ENCODE results near the gene TRAF3IP1. TPM values are rescaled to one million over a fixed set of nuclear protein-coding genes. Genes with fewer than 3 reads are reported as not detected.
"Not testable (repeated sequence)": the region's sequence is repeated elsewhere in the genome, so short reads cannot be mapped to it uniquely, and the experiment has no call there.

Gene TRAF3IP1
- polyA plus RNA-seq, 1 donor from 2014 or later: 6.6 TPM

DNA sequence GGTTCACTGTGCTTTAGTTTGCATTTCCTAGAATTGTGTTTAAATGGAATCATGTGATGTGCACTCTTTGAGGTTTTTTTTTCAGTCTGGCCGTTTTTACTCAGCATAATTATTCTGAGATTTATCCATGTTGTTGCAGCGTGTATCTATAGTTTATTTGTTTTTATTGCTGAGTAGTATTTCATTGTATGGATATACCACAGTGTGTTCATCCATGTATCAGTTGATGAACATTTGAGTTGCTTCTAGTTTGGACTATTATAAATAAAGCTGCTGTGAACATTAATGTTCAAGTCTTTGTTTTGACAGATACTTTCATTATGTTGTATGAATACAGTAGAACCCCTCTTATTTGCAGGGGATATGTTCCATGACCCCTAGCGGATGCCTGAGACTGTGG, 39.1 kb downstream of the TRAF3IP1 start:
- peaks cover 4 to 7% (median 4%) of the 10 kb centered on the region in 3 donors for H3K4me1 Mint-ChIP-seq
- peak overlapping the region in 1 of 3 donors; percentile 80 for H3K27ac Mint-ChIP-seq
- no peaks in the 10 kb centered on the region for H3K9me3 Mint-ChIP-seq
- H3K4me3 Mint-ChIP-seq: no peak overlapping the region
- peaks cover 11% of the 10 kb centered on the region for H3K36me3 Mint-ChIP-seq
- no peaks in the 10 kb centered on the region for H3K27me3 Mint-ChIP-seq

DNA sequence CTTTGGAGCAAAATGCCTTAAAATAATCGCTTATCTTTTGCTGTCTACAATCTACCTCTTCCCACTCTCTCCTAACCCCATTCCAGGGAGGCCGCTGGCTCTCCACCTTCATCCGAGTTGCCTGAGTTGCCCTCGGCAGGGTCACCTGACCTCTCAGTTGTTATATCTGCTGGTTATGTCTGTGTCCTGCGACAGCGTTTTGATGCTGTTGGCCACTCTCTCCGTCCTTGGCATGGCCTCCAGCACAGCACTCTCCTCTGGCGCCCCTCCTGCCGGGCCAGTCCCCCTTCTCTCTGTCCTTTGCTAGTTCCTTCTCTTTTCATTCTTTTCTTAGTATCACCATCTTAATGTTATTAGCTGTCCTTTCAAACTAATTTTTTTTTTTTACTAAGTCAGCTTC, 41.6 kb downstream of the TRAF3IP1 start:
- no peak overlapping the region for H3K4me3 Mint-ChIP-seq
- no peaks in the 10 kb centered on the region for H3K9me3 Mint-ChIP-seq
- H3K4me1 Mint-ChIP-seq: peaks cover 4 to 7% (median 4%) of the 10 kb centered on the region in 3 donors
- peaks cover 11% of the 10 kb centered on the region for H3K36me3 Mint-ChIP-seq
- no peaks in the 10 kb centered on the region for H3K27me3 Mint-ChIP-seq
- no peak overlapping the region for H3K27ac Mint-ChIP-seq

DNA sequence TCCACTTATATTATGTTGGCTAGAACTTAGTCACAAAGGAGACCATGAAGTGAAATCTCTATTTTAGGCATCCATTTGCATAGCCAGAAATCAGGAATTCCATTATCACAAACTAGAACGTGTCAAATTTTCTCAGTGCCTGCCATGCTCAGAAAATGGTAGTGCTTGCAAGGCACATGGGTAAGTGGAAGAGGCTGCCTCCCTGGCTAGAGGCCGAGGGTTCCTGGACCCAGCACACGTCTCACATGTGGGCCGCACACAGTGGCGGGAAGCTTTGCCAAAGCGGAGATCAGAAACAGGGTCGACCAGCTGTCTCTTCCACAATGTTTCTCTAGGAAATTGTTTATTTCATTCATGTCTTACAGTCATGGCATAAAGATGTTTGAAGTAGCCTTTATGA, 42.3 kb downstream of the TRAF3IP1 start:
- Mint-ChIP-seq H3K36me3 (peaks cover 11% of the 10 kb centered on the region), H3K4me1 (peaks cover 3 to 7% (median 4%) of the 10 kb centered on the region in 3 donors), H3K27ac (no peak overlapping the region), H3K9me3 (no peaks in the 10 kb centered on the region), H3K27me3 (no peaks in the 10 kb centered on the region), H3K4me3 (no peak overlapping the region)

DNA sequence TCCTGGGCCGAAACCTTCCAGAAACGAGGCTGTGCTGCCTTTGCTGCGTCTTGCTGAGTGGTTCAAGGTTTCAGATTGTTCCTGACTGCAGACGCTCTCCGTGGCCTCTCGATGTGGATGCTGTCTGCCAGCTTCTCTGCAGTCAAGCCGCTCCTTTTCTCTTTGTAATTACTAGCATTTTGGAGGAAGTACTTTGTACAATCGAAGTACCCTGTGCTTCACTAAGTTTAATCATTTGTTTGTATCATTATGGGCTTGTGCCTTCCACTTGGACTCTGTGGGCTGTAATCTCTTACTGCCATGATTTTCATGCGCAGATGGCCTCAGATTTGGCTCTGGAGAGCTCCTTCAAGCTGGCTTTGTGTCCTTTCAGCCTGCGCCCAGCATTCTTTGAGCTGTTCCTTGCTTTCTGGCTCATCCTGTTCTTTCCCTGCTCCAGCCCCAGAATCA, 49.3 kb downstream of the TRAF3IP1 start:
- no peaks in the 10 kb centered on the region for H3K9me3 Mint-ChIP-seq
- H3K27me3 Mint-ChIP-seq: no peaks in the 10 kb centered on the region
- H3K4me3 Mint-ChIP-seq: no peak overlapping the region
- H3K36me3 Mint-ChIP-seq: peaks cover 4% of the 10 kb centered on the region
- H3K27ac Mint-ChIP-seq: no peak overlapping the region
- peaks cover 0 to 3% (median 0%) of the 10 kb centered on the region in 3 donors for H3K4me1 Mint-ChIP-seq

DNA sequence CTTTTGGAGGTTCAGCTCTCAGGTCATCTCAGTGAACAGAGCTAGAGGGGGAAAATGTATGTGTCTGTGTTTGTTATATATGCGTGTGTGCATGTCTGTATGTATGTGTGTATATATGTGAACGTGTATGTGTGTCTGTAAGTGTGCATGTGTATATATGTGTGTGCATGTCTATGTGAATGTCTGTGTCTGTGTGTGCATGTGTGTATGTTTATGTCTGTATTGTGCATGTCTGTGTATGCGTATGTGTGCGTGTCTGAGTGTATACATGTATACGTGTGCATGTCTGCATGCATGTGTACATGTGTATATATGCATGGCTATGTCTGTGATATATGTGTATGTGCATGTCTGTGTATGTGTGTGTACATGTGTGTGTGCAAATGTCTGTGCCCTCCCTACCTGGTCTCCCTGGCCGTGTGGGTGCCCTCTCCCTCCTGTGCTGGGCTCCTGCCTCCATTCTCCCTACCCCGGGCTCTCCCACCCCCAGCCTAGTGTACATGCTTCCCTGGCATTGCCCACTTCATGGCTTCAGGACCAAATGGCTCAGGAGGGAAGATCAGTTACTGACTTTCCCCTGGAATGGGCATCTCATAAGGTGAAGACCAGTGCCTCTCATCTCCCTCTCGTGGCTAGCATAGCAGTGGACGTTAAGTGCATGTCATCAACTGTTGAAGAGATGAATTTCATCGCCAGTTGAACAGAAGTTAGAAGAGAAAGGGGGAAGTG, 49.9 kb downstream of the TRAF3IP1 start:
- no peak overlapping the region for H3K4me3 Mint-ChIP-seq
- H3K27ac Mint-ChIP-seq: peak overlapping the region in 1 of 3 donors; percentile 74

DNA sequence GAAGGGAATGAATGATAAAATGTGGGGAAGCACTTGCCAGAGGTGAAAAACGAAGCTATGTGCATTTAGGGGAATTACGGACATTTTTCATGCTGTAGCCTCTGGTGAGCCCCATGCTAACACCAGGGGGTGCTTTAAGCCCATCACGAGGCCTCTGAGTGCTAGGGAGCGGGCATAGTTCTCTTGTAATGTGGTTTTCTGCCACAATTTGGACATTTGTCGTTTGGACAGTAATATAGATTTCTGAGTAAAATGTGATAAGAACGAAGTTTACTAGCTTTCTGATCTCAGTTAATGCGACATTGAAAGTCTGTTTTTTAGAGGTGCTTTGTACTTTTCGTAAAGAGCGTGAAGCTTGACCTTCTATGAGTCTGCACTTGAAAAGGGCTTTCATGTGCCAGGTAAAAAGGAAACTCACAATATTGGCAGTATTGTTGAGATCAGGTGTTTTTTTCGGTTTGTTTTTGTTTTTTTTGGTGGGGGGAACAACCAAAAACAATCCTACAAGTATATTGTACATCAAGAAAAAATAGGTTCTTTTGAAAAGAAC, 50.6 kb downstream of the TRAF3IP1 start:
- no peaks in the 10 kb centered on the region for H3K9me3 Mint-ChIP-seq
- no peak overlapping the region for H3K27ac Mint-ChIP-seq
- peaks cover 5% of the 10 kb centered on the region for H3K36me3 Mint-ChIP-seq
- H3K4me1 Mint-ChIP-seq: peaks cover 0 to 3% (median 0%) of the 10 kb centered on the region in 3 donors
- no peaks in the 10 kb centered on the region for H3K27me3 Mint-ChIP-seq
- H3K4me3 Mint-ChIP-seq: no peak overlapping the region

More for the DNA sequence above, 49.9 kb downstream of the TRAF3IP1 start:
- Mint-ChIP-seq H3K9me3 (no peaks in the 10 kb centered on the region), H3K36me3 (peaks cover 5% of the 10 kb centered on the region), H3K27me3 (no peaks in the 10 kb centered on the region), H3K4me1 (peaks cover 0 to 3% (median 0%) of the 10 kb centered on the region in 3 donors)

DNA sequence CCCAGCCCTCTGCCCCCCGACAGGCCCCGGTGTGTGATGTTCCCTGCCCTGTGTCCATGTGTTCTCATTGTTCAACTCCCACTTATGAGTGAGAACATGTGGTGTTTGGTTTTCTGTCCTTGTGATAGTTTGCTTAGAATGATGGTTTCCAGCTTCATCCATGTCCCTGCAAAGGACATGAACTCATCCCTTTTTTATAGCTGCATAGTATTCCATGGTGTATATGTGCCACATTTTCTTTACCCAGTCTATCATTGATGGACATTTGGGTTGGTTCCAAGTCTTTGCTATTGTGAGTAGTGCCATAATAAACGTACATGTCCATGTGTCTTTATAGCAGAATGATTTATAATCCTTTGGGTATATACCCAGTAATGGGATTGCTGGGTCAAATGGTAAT, 52.0 kb downstream of the TRAF3IP1 start:
- H3K36me3 Mint-ChIP-seq, H3K4me1 Mint-ChIP-seq, H3K27ac Mint-ChIP-seq, H3K4me3 Mint-ChIP-seq, H3K9me3 Mint-ChIP-seq, H3K27me3 Mint-ChIP-seq: not testable (repeated sequence)

DNA sequence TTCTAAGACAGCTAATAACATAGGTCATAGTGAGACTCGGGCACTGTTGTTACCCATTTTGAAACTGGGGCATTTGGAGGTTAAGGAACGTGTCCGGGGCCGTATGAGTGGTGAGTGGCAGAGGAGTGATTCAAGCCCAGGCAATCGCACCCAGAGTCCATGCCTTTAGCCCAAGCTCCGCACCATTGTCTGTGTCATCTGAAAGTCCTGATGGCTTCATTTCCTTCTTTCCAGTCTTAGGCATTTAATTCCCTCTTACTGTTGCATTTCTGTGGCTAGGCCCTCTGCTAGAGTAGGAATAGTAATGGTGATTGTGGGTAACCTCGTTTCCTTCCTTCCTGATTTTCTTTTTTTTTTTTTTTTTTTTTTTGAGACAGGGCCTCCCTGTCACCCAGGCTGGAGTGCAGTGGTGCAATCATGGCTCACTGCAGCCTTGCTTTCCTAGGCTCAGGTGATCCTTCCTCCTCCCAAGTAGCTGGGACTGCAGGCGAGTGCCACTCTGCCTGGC, 56.6 kb downstream of the TRAF3IP1 start:
- Mint-ChIP-seq H3K36me3 (peaks cover 9% of the 10 kb centered on the region), H3K27me3 (no peaks in the 10 kb centered on the region), H3K27ac (peak overlapping the region in 1 of 3 donors; percentile 60), H3K4me1 (peaks cover 0 to 12% (median 8%) of the 10 kb centered on the region in 3 donors), H3K9me3 (no peaks in the 10 kb centered on the region), H3K4me3 (peak overlapping the region in 2 of 4 donors; percentile 40 to 53)

DNA sequence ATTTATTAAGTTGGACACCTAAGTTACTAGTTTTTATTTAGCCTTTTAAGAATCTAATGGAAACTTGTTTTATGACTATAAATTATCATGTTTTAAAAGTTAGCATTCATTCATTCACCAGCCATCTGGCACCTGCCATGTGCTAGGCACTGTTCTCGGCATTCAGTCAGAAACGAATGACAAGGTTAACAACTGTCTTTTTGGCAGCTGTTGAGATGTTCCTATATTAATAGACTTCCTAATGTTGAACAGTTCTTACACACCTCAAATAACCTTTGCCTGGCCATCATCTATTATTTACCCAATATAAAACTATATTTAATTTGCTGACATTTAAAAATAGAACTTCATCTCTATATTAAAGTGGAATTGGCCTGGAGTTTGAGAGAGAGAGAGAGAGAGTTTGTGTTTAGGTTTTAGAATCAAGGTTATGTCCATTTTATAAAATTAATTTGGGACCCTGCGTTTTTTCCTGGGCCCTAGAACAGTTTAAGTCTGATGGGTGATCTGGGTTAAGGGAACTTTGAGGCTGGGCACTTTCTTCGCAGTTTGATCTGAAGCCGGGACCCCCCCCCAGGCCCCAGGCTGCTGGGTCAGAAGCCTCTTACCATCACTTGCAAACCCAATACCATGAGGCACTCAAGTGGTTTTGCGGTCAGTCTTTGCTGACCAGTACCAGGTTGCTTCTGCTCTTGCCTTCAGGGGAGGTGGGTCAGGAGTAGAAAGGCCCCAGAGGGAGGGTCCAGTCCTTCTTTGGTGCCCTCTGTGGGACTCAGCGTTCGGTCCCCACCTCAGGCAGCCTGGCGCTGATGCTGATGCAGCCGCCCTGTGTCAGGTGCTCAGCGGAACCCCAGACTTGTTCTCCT, 58.1 kb downstream of the TRAF3IP1 start:
- Mint-ChIP-seq H3K27me3 (no peaks in the 10 kb centered on the region), H3K27ac (no peak overlapping the region), H3K4me3 (peak overlapping the region in 1 of 4 donors; percentile 8), H3K4me1 (peaks cover under 1 to 12% (median 8%) of the 10 kb centered on the region in 3 donors), H3K9me3 (no peaks in the 10 kb centered on the region), H3K36me3 (peaks cover 15% of the 10 kb centered on the region)

DNA sequence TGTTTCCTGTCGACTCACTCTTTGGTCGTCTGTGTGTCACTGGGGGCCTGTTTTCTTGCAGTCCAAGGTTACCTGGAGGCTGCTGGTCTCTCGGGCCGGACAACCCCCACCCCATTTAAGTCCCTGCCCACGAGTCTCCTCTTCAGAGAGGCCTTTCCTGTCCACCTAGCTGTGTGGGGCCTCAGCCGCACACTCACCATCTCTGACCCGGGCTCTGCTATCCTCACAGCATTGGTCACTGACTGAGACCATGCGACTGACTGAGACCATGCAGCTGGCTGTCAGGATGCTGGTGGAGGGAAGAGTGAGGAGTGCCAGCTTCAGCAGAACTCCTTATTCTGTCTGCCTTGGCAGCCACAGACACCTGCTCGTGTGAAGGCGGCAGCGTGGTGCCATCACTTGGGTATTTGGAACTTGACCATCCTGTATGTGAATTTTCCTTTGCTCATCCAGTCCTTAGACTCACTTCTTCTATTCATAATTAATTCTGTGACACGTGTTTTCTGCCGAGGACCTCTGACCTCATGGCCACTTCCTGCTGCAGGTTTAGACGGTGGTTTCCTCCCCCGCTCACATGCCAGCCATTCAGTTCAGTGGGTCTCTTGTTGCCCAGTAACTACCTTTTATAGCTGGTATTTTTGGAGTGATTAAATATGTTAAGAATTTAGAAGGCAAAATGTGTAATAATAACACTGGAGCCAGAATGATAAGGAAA, 58.9 kb downstream of the TRAF3IP1 start:
- H3K9me3 Mint-ChIP-seq: no peaks in the 10 kb centered on the region
- H3K4me1 Mint-ChIP-seq: peaks cover 7 to 18% (median 8%) of the 10 kb centered on the region in 3 donors
- no peaks in the 10 kb centered on the region for H3K27me3 Mint-ChIP-seq
- H3K36me3 Mint-ChIP-seq: peaks cover 15% of the 10 kb centered on the region
- peak overlapping the region in 2 of 4 donors; percentile 78 to 87 for H3K4me3 Mint-ChIP-seq
- H3K27ac Mint-ChIP-seq: no peak overlapping the region

DNA sequence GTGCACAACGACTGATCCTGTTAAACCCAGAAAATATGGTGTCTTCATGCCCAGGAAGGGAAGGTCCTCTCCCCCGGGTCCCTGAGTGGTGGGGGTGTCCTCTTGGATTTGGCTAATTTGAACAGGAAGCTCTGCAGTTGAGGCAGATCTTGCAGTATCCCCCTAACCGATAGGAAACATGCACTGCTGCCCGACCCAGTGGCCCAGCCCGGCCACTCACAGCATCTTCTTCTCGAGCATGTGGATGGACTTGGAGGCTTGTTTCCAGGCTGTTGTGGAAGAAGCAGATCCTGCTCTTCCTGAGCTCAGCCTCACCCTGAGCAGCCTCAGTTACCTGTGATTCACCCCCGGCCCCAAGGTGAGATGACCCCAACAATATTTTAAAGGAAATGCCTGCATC, 60.0 kb downstream of the TRAF3IP1 start:
- Mint-ChIP-seq H3K27ac (peak overlapping the region in 1 of 3 donors; percentile 27), H3K9me3 (no peaks in the 10 kb centered on the region), H3K27me3 (no peaks in the 10 kb centered on the region), H3K4me1 (peaks cover 7 to 18% (median 8%) of the 10 kb centered on the region in 3 donors), H3K4me3 (no peak overlapping the region), H3K36me3 (peaks cover 12% of the 10 kb centered on the region)

DNA sequence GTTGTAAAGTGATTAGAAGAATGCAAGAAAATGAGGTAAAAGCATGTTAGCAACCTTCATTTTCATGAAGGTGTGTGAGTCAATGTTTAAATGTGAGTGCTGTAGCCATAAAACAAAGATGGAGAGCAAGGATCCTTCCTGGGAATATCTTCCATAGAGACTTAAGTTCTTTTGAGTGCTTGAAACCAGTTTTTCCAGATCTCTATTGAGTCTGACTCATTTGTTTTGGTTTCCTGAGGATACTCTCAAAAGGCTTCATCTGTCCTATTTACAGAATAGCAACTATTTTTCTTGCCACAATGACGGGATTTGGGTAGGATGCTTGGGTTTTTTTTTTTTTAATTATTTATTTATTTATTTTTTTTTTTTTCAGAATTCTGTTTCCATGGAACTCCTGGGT, 60.5 kb downstream of the TRAF3IP1 start:
- H3K9me3 Mint-ChIP-seq: no peaks in the 10 kb centered on the region
- H3K27ac Mint-ChIP-seq: no peak overlapping the region
- no peaks in the 10 kb centered on the region for H3K27me3 Mint-ChIP-seq
- peaks cover 7 to 18% (median 8%) of the 10 kb centered on the region in 3 donors for H3K4me1 Mint-ChIP-seq
- peaks cover 12% of the 10 kb centered on the region for H3K36me3 Mint-ChIP-seq
- no peak overlapping the region for H3K4me3 Mint-ChIP-seq

DNA sequence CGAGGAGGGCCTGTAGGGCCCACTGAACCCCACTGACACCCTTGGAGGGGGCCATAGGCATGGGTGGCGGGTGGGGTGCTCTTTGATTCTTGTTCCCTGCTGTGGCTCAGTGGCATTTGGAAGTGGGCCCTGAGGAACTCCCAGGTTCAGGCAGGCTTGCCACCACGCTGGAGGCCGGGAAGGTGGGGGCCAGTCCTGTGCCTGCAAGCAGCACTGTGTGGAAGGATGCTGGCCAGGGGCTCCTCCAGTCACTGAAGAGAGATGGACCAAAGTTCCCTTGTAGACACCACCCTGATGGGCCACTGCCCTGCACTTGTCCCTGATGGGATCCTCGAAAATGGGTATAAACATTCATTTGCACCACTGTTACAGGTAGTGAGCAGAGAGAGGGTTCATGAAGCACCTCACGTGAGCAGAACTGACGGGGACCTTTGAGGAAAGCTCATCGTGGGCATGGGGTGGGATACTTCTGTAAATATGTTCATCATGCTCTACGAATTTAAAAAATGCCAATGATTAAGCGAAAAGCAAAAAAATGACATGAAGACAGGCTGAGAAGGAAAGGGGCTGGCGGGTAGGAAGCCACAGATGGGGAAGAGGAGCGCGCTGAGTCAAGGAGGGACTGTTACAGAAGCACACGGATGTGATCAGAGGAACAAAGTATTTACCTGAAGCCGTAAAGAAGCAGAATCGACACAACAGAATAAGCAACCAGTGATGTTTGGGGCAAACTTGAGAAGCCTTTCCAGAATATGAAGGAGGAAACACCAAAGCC, 61.2 kb downstream of the TRAF3IP1 start:
- Mint-ChIP-seq H3K27me3 (no peaks in the 10 kb centered on the region), H3K27ac (no peak overlapping the region), H3K36me3 (peaks cover 12% of the 10 kb centered on the region), H3K9me3 (no peaks in the 10 kb centered on the region), H3K4me1 (peaks cover 7 to 18% (median 8%) of the 10 kb centered on the region in 3 donors), H3K4me3 (peak overlapping the region in 1 of 4 donors; percentile 56)

DNA sequence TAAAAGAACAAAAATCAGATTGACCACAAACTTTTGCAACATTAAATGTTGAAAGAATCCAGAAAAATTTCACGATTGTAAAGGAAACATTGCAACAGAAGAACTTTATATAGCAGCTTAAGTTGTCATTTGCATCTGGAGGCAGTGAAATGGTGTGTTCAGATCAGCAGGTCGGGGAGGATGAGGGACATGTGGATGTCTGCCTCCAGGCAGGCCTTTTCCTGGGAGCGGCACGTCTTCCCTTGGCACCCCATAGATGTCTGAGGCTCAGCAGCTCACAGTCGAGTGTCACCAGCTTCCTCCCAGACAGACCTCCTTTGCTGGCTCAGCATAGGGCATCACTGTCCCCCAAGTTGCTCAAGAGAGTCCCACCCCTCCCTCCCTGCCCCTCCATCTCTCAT, 62.1 kb downstream of the TRAF3IP1 start:
- Mint-ChIP-seq H3K27ac (no peak overlapping the region), H3K4me1 (peaks cover 3 to 13% (median 7%) of the 10 kb centered on the region in 3 donors)

More for the DNA sequence above, 62.1 kb downstream of the TRAF3IP1 start:
- Mint-ChIP-seq H3K27me3 (no peaks in the 10 kb centered on the region), H3K4me3 (no peak overlapping the region), H3K9me3 (no peaks in the 10 kb centered on the region), H3K36me3 (peaks cover 12% of the 10 kb centered on the region)
